GM19025 (cell line): Measurements from ENCODE around the gene PLG.
"Not testable (repeated sequence)": the region's sequence is repeated elsewhere in the genome, so short reads cannot be mapped to it uniquely, and the experiment has no call there.

ENCODE experiments used
- ATAC-seq: cut with Tn5 transposase; IDR thresholded peaks from one replicate; pipeline ENCODE4 v1.9.1; 2021; ENCODE audit warnings: mild to moderate bottlenecking, low read depth, moderate library complexity; ENCODE audit not compliant: unreplicated experiment

Gene PLG

DNA sequence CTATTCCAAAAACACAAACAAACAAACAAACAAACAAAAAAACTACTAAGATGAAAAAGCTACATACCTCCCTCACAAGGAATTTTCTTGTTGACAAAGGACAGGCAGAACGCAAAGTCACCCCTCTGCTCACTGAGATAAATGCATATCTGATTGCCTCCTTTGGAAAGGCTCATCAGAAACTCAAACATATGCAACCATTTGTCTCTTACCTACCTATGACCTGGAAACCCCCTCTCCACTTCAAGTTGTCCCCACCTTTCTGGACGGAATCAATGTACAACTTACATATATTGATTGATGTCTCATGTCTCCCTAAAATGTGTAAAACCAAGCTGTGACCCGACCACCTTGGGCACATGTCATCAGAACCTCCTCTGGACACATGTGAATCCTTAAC lies 100.0 kb downstream of the PLG start:
- ATAC-seq = not testable (repeated sequence)
